Heart left ventricle (tissue), 13 donors: ENCODE data around the gene BLOC1S6.

Experiments used
- CTCF ChIP-seq, 12 donors: fragments of 200-600 bp; sonication (generic) in 4 of 12; IDR thresholded peaks; one replicate each; pipeline versions ENCODE4 v1.5.0 to v1.8.0; 2018 to 2022; ENCODE audit warnings: antibody characterized with exemption in 12 of 12, mild to moderate bottlenecking in 5 of 12
- POLR2A ChIP-seq, 2 donors: fragments of 450-650 bp; IDR thresholded peaks; one replicate each; pipeline ENCODE4 v1.6.1; 2017; ENCODE audit warnings: antibody characterized with exemption in 2 of 2, mild to moderate bottlenecking in 2 of 2, moderate library complexity in 2 of 2
- donor health status: ischemic (EF 13 %, LVEDD 7.1; RV severe dilation, severe dysfunction).
- donor health status: DM: no; HTN: yes; CAD: no.
- donor health status: DM: no; HTN: no; CAD: no.
- donor health status: ischemic (EF 25% LVEDD 6.9; RV normal size, moderate dysfunction).
- donor health status: ischemic (EF 25% LVEDD 5.7; RV mildly dilated, moderate dysfunction).
- donor health status: ischemic (EF 35%, LVEDD 5.7; RV mildly dilated, moderate dysfunction).
- donor health status: nonischemic (EF 11% LVEDD 7.7; RV severe dilation, severe dysfunction).
- donor health status: DM: yes; HTN: yes; CAD: no.
- donor health status: PGD.
- donor health status: ischemic (EF 29% LVEDD 5.4; RV normal size, mild dysfunction).
- donor health status: nonischemic (EF 23%, LVEDD 6.1; RV moderate dilation, normal function).

GRCh38 chr15:45616901-45617323, 29.7 kb downstream of the BLOC1S6 start:
- TF ChIP-seq CTCF (IDR thresholded peaks at IDR 0.05) (no peak), POLR2A (IDR thresholded peaks at IDR 0.05) (no peak)
